HEK293 (cell line): Measurements from ENCODE around the gene PRPF38A.

Experiments used
- CTCF ChIA-PET: fragments of 350-600 bp; formaldehyde crosslinking; extraction: SDS; loops from one replicate; lab custom pipeline; 2021; ENCODE audit warnings: antibody characterized with exemption; lab: Yijun Ruan, JAX
- POLR2A ChIA-PET: fragments of 300-600 bp; formaldehyde crosslinking; extraction: SDS; loops from one replicate; lab custom pipeline; 2020; ENCODE audit warnings: antibody characterized with exemption, inconsistent platforms; lab: Yijun Ruan, JAX
- H3K27ac ChIP-seq: fragments of 200-500 bp; sonication (Bioruptor generic); 2 replicates; pipeline ENCODE4 v1.5.1; 2014; ENCODE audit warnings: low read depth, low read length, control low read depth, inconsistent platforms; ENCODE audit errors: extremely low read depth
- H3K36me3 ChIP-seq, 2 experiments: fragments of 200-500 bp in 1 of 2; sonication (Bioruptor generic) in 1 of 2; 1 replicate in 1 of 2; 2 replicates in 1 of 2; pipeline ENCODE4 v1.5.1; 2014 to 2017; ENCODE audit warnings: inconsistent platforms in 2 of 2, low read length in 2 of 2; ENCODE audit not compliant: control insufficient read depth in 2 of 2, insufficient read depth in 1 of 2
- H3K4me1 ChIP-seq: fragments of 200-500 bp; sonication (Bioruptor generic); 2 replicates; pipeline ENCODE4 v1.5.1; 2014; ENCODE audit warnings: mild to moderate bottlenecking, low read length, inconsistent platforms; ENCODE audit not compliant: control insufficient read depth, insufficient read depth
- H3K4me3 ChIP-seq: 2 replicates; pipeline ENCODE4 v1.5.1; 2011; ENCODE audit warnings: low read depth, mild to moderate bottlenecking, control low read depth, low read length, moderate library complexity
- H3K9me3 ChIP-seq: fragments of 200-500 bp; sonication (Bioruptor generic); 2 replicates; pipeline ENCODE4 v1.5.1; 2014; ENCODE audit warnings: low read depth, low read length, inconsistent platforms; ENCODE audit not compliant: control insufficient read depth, insufficient read depth
- BCL11A ChIP-seq: fragments of 450-650 bp; formaldehyde crosslinking; IDR thresholded peaks from 2 replicates; pipeline ENCODE4 v1.5.1; 2016; ENCODE audit warnings: low read depth, missing biosample characterization, missing genetic modification characterization
- GLIS2 ChIP-seq: fragments of 450-650 bp; formaldehyde crosslinking; IDR thresholded peaks from 2 replicates; pipeline ENCODE4 v1.5.1; 2016; ENCODE audit warnings: missing biosample characterization, missing genetic modification characterization
- PATZ1 ChIP-seq: fragments of 450-650 bp; formaldehyde crosslinking; IDR thresholded peaks from 2 replicates; pipeline ENCODE4 v1.5.1; 2016; ENCODE audit warnings: missing biosample characterization, missing genetic modification characterization
- ZFP3 ChIP-seq: fragments of 450-650 bp; formaldehyde crosslinking; IDR thresholded peaks from 2 replicates; pipeline ENCODE4 v1.5.1; 2016; ENCODE audit warnings: low read depth, missing biosample characterization, missing genetic modification characterization
- ZNF2 ChIP-seq: fragments of 450-650 bp; formaldehyde crosslinking; IDR thresholded peaks from 2 replicates; pipeline ENCODE4 v1.5.1; 2016; ENCODE audit warnings: missing biosample characterization, missing genetic modification characterization
- ZNF223 ChIP-seq: fragments of 450-650 bp; formaldehyde crosslinking; IDR thresholded peaks from 2 replicates; pipeline ENCODE4 v1.5.1; 2016; ENCODE audit warnings: missing biosample characterization, missing genetic modification characterization
- ZNF404 ChIP-seq: fragments of 450-650 bp; formaldehyde crosslinking; IDR thresholded peaks from 2 replicates; pipeline ENCODE4 v1.5.1; 2017; ENCODE audit warnings: missing biosample characterization, missing genetic modification characterization
- ZNF473 ChIP-seq: fragments of 450-650 bp; formaldehyde crosslinking; IDR thresholded peaks from 2 replicates; pipeline ENCODE4 v1.5.1; 2017; ENCODE audit warnings: missing biosample characterization, missing genetic modification characterization
- ZNF510 ChIP-seq: fragments of 450-650 bp; formaldehyde crosslinking; IDR thresholded peaks from 2 replicates; pipeline ENCODE4 v1.5.1; 2018; ENCODE audit warnings: mild to moderate bottlenecking, missing genetic modification characterization, missing biosample characterization; ENCODE audit not compliant: insufficient replicate concordance
- ZNF518A ChIP-seq: fragments of 450-650 bp; formaldehyde crosslinking; conservative IDR thresholded peaks from 2 replicates; pipeline ENCODE4 v1.5.1; 2016; ENCODE audit warnings: low read depth, missing biosample characterization, missing genetic modification characterization
- ZNF544 ChIP-seq: fragments of 450-650 bp; formaldehyde crosslinking; IDR thresholded peaks from 2 replicates; pipeline ENCODE4 v1.5.0; 2017; ENCODE audit warnings: missing biosample characterization, missing genetic modification characterization
- ZNF560 ChIP-seq: fragments of 450-650 bp; formaldehyde crosslinking; IDR thresholded peaks from 2 replicates; pipeline ENCODE4 v1.5.1; 2017; ENCODE audit warnings: missing biosample characterization, missing genetic modification characterization, borderline replicate concordance
- ZNF596 ChIP-seq: fragments of 450-650 bp; IDR thresholded peaks from 2 replicates; pipeline ENCODE4 v1.5.0; 2018; ENCODE audit warnings: missing biosample characterization, mild to moderate bottlenecking, missing genetic modification characterization, moderate library complexity
- ZNF692 ChIP-seq: fragments of 450-650 bp; formaldehyde crosslinking; IDR thresholded peaks from 2 replicates; pipeline ENCODE4 v1.5.1; 2016; ENCODE audit warnings: missing biosample characterization, missing genetic modification characterization
- ZSCAN18 ChIP-seq: fragments of 450-650 bp; formaldehyde crosslinking; IDR thresholded peaks from 2 replicates; pipeline ENCODE4 v1.5.1; 2016; ENCODE audit warnings: missing biosample characterization, missing genetic modification characterization
- ZXDB ChIP-seq: fragments of 450-650 bp; formaldehyde crosslinking; IDR thresholded peaks from 2 replicates; pipeline ENCODE4 v1.5.1; 2016; ENCODE audit warnings: missing biosample characterization, missing genetic modification characterization
- TF ChIP-seq, protein P1 (sequence below): fragments of 450-650 bp; formaldehyde crosslinking; IDR thresholded peaks from 2 replicates; pipeline ENCODE4 v1.5.1; 2017; ENCODE audit warnings: missing biosample characterization, missing genetic modification characterization
- TF ChIP-seq, protein P2 (sequence below): fragments of 450-650 bp; formaldehyde crosslinking; IDR thresholded peaks from 2 replicates; pipeline ENCODE4 v1.5.1; 2016; ENCODE audit warnings: missing biosample characterization, missing genetic modification characterization

The PRPF38A gene

GRCh38 chr1:52461821-52462220 lies 57.4 kb downstream of the PRPF38A start:
- Histone ChIP-seq H3K36me3 (peaks cover 3 to 28% of the 10 kb centered on the region in 2 experiments; a peak in 2 of 3 replicates), H3K4me1 (no peaks in the 10 kb centered on the region), H3K4me3 (no peak overlapping the region), H3K9me3 (no peaks in the 10 kb centered on the region), H3K27ac (no peak overlapping the region)
- ChIA-PET POLR2A (no interaction called here), CTCF (no interaction called here)
- TF ChIP-seq ZNF404 (tag by site-specific recombination) (no peak), ZNF2 (tag by site-specific recombination) (no peak), ZNF692 (tag by site-specific recombination) (no peak), ZNF544 (tag by site-specific recombination) (no peak), ZNF560 (tag by site-specific recombination) (no peak)
- TF ChIP-seq, protein P1, sequence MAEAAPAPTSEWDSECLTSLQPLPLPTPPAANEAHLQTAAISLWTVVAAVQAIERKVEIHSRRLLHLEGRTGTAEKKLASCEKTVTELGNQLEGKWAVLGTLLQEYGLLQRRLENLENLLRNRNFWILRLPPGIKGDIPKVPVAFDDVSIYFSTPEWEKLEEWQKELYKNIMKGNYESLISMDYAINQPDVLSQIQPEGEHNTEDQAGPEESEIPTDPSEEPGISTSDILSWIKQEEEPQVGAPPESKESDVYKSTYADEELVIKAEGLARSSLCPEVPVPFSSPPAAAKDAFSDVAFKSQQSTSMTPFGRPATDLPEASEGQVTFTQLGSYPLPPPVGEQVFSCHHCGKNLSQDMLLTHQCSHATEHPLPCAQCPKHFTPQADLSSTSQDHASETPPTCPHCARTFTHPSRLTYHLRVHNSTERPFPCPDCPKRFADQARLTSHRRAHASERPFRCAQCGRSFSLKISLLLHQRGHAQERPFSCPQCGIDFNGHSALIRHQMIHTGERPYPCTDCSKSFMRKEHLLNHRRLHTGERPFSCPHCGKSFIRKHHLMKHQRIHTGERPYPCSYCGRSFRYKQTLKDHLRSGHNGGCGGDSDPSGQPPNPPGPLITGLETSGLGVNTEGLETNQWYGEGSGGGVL: no peak

- CTCF ChIA-PET: interaction anchor here (1.0 kb wide), 1 partner anchor 18 kb away, joined by 3 read pairs; no protein-coding TSS in a partner anchor
Measured at GRCh38 chr1:52463891-52464290, 59.5 kb downstream of the PRPF38A start.

GRCh38 chr1:52469108-52469507 lies 64.7 kb downstream of the PRPF38A start:
- CTCF ChIA-PET: no interaction called here

More at GRCh38 chr1:52463891-52464290, 59.5 kb downstream of the PRPF38A start:
- H3K36me3 ChIP-seq: peaks cover 0 to 14% of the 10 kb centered on the region in 2 experiments; a peak in 2 of 3 replicates
- no peaks in the 10 kb centered on the region for H3K9me3 ChIP-seq
- POLR2A ChIA-PET: interaction anchor here (0.5 kb wide), 1 partner anchor 161 kb away, joined by 5 read pairs; no protein-coding TSS in a partner anchor
- TF ChIP-seq ZXDB (tag by site-specific recombination) (no peak), ZNF223 (tag by site-specific recombination) (no peak), BCL11A (tag by site-specific recombination) (no peak), ZNF596 (tag by site-specific recombination) (no peak), ZSCAN18 (no peak), GLIS2 (tag by site-specific recombination) (no peak), ZNF510 (tag by site-specific recombination) (no peak)
- TF ChIP-seq, protein P2, sequence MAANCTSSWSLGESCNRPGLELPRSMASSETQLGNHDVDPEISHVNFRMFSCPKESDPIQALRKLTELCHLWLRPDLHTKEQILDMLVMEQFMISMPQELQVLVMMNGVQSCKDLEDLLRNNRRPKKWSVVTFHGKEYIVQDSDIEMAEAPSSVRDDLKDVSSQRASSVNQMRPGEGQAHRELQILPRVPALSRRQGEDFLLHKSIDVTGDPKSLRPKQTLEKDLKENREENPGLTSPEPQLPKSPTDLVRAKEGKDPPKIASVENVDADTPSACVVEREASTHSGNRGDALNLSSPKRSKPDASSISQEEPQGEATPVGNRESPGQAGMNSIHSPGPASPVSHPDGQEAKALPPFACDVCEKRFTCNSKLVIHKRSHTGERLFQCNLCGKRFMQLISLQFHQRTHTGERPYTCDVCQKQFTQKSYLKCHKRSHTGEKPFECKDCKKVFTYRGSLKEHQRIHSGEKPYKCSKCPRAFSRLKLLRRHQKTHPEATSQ (tag by site-specific recombination): no peak
- H3K27ac ChIP-seq: no peak overlapping the region
- H3K4me3 ChIP-seq: no peak overlapping the region
- no peaks in the 10 kb centered on the region for H3K4me1 ChIP-seq

More at GRCh38 chr1:52469108-52469507, 64.7 kb downstream of the PRPF38A start:
- Histone ChIP-seq H3K4me1 (no peaks in the 10 kb centered on the region), H3K4me3 (no peak overlapping the region), H3K36me3 (peaks cover 4 to 16% of the 10 kb centered on the region in 2 experiments), H3K9me3 (no peaks in the 10 kb centered on the region), H3K27ac (no peak overlapping the region)
- POLR2A ChIA-PET: no interaction called here
- no peak for TF ChIP-seq ZFP3 (tag by site-specific recombination)
- TF ChIP-seq ZNF518A (tag by site-specific recombination): no peak
- no peak for TF ChIP-seq PATZ1
- TF ChIP-seq ZNF473 (tag by site-specific recombination): no peak
